GM23248 (cell line): ENCODE data around the gene NEBL. TPM values are rescaled to one million over a fixed set of nuclear protein-coding genes. Genes with fewer than 3 reads are reported as not detected.

Source experiments
- DNase-seq: peaks from one replicate; pipeline ENCODE4 v3.0.0-alpha.2; 2015
- H2AFZ ChIP-seq: fragments of 200-600 bp; sonication (generic); 2 replicates; pipeline ENCODE4 v1.6.1; 2016; ENCODE audit warnings: antibody characterized with exemption
- H3F3A ChIP-seq: fragments of 200-600 bp; sonication (generic); 2 replicates; pipeline ENCODE4 v1.6.1; 2016; ENCODE audit warnings: mild to moderate bottlenecking, antibody characterized with exemption, mixed run types; ENCODE audit not compliant: insufficient read depth
- H3K27ac ChIP-seq: fragments of 200-600 bp; sonication (generic); 2 replicates; pipeline ENCODE4 v1.5.1; 2016; ENCODE audit warnings: mild to moderate bottlenecking
- H3K27me3 ChIP-seq: fragments of 200-600 bp; sonication (generic); replicated peaks from 2 replicates; pipeline ENCODE4 v1.6.1; 2016; ENCODE audit warnings: mild to moderate bottlenecking; ENCODE audit not compliant: insufficient read depth
- H3K36me3 ChIP-seq: fragments of 200-600 bp; sonication (generic); 2 replicates; pipeline ENCODE4 v1.6.1; 2016; ENCODE audit warnings: low read depth, mild to moderate bottlenecking
- H3K4me1 ChIP-seq: fragments of 200-600 bp; sonication (generic); 2 replicates; pipeline ENCODE4 v1.6.1; 2016; ENCODE audit warnings: mild to moderate bottlenecking; ENCODE audit not compliant: insufficient read depth
- H3K4me2 ChIP-seq: fragments of 200-600 bp; sonication (generic); one replicate; pipeline ENCODE4 v1.6.1; 2016; ENCODE audit warnings: mild to moderate bottlenecking; ENCODE audit not compliant: unreplicated experiment
- H3K4me3 ChIP-seq: fragments of 200-600 bp; sonication (generic); 2 replicates; pipeline ENCODE4 v1.5.1; 2016; ENCODE audit warnings: mild to moderate bottlenecking
- H3K79me2 ChIP-seq: fragments of 200-600 bp; sonication (generic); 2 replicates; pipeline ENCODE4 v1.6.1; 2016; ENCODE audit warnings: mild to moderate bottlenecking; ENCODE audit not compliant: insufficient read depth
- H3K9ac ChIP-seq: fragments of 200-600 bp; sonication (generic); 2 replicates; pipeline ENCODE4 v1.6.1; 2016; ENCODE audit warnings: mild to moderate bottlenecking
- H3K9me2 ChIP-seq: fragments of 200-600 bp; sonication (generic); 2 replicates; pipeline ENCODE4 v1.6.1; 2016; ENCODE audit warnings: mixed run types, mild to moderate bottlenecking, moderate library complexity; ENCODE audit not compliant: insufficient read depth
- H3K9me3 ChIP-seq: fragments of 200-600 bp; sonication (generic); one replicate; pipeline ENCODE4 v1.6.1; 2017; ENCODE audit warnings: low read depth
- H4K20me1 ChIP-seq: fragments of 200-600 bp; sonication (generic); 2 replicates; pipeline ENCODE4 v1.6.0; 2016; ENCODE audit not compliant: insufficient read depth
- EZH2 ChIP-seq: fragments of 200-600 bp; sonication (generic); IDR thresholded peaks from 2 replicates; pipeline ENCODE4 v1.6.1; 2018; ENCODE audit warnings: antibody characterized with exemption, mild to moderate bottlenecking; ENCODE audit not compliant: insufficient read depth, poor library complexity, severe bottlenecking
- EZH2phosphoT487 ChIP-seq: fragments of 200-600 bp; sonication (generic); IDR thresholded peaks from 2 replicates; pipeline ENCODE4 v1.6.1; 2018; ENCODE audit warnings: antibody characterized with exemption, moderate library complexity, mild to moderate bottlenecking, low read depth; ENCODE audit not compliant: insufficient read depth
- WGBS, 2 experiments: methylation state at CpG; one replicate each; pipeline ENCODE4 v1.1.6; 2015 to 2017; ENCODE audit warnings: low lambda C conversion rate in 2 of 2, low coverage in 1 of 2; ENCODE audit errors: missing lambda C conversion rate in 2 of 2; 5-methylcytosine and 5-hydroxymethylcytosine counted together
- in situ Hi-C: fragments of 300-500 bp; cut with MboI; formaldehyde crosslinking; loops from 2 replicates; pipeline ENCODE4 v1.15.0; 2020
- polyA plus RNA-seq: library from polyadenylated mRNA; unstranded; fragments of >200 nt; fragmentation: Nextera tagmentation; extraction: Ambion mirVana; gene quantifications from 2 replicates; pipeline ENCODE4 v1.2.1, GENCODE V29; 2016
- total RNA-seq: library from RNA; depleted of rRNA; stranded (reverse); fragments of >200 nt; shearing (Covaris generic); gene quantifications from 2 replicates; pipeline ENCODE4 v1.2.3, GENCODE V29; 2014

The NEBL gene
- total and polyA plus RNA-seq, 2 experiments from 2014 or later, result not detected

- 4 to 11% methylated on average over 2 of the region's 2 CpGs for WGBS, 2 experiments
- H3K9me2 ChIP-seq, result no peaks in the 10 kb centered on the region
- no peaks in the 10 kb centered on the region for H3K9me3 ChIP-seq
- H3K4me1 ChIP-seq, result no peaks in the 10 kb centered on the region
- no peaks in the 10 kb centered on the region for H3K79me2 ChIP-seq
- H3K36me3 ChIP-seq, result no peaks in the 10 kb centered on the region
- H4K20me1 ChIP-seq, result no peaks in the 10 kb centered on the region
- H2AFZ ChIP-seq, result no peak overlapping the region
- no peaks in the 10 kb centered on the region for H3F3A ChIP-seq
- no peak overlapping the region for H3K4me3 ChIP-seq
- in situ Hi-C loops, result no loop called here
- DNase-seq, result no peak
- H3K27me3 ChIP-seq, result no peaks in the 10 kb centered on the region
- no peak overlapping the region for H3K27ac ChIP-seq
- no peak for TF ChIP-seq EZH2
- TF ChIP-seq EZH2phosphoT487, result no peak
- H3K4me2 ChIP-seq, result no peak overlapping the region
- H3K9ac ChIP-seq, result no peak overlapping the region
Measured at GRCh38 chr10:20748551-20748950, 148.6 kb downstream of the NEBL start.

GRCh38 chr10:20747782-20748181 is 149.3 kb downstream of the NEBL start:
- Histone ChIP-seq H3K4me3 (no peak overlapping the region), H4K20me1 (no peaks in the 10 kb centered on the region), H3K9me3 (no peaks in the 10 kb centered on the region), H3F3A (no peaks in the 10 kb centered on the region), H3K36me3 (no peaks in the 10 kb centered on the region), H3K27me3 (no peaks in the 10 kb centered on the region), H2AFZ (no peak overlapping the region), H3K79me2 (no peaks in the 10 kb centered on the region), H3K27ac (no peak overlapping the region), H3K4me1 (no peaks in the 10 kb centered on the region), H3K4me2 (no peak overlapping the region), H3K9me2 (no peaks in the 10 kb centered on the region), H3K9ac (no peak overlapping the region)
- DNase-seq, result no peak
- in situ Hi-C loops, result no loop called here
- TF ChIP-seq EZH2 (no peak), EZH2phosphoT487 (no peak)

DNA sequence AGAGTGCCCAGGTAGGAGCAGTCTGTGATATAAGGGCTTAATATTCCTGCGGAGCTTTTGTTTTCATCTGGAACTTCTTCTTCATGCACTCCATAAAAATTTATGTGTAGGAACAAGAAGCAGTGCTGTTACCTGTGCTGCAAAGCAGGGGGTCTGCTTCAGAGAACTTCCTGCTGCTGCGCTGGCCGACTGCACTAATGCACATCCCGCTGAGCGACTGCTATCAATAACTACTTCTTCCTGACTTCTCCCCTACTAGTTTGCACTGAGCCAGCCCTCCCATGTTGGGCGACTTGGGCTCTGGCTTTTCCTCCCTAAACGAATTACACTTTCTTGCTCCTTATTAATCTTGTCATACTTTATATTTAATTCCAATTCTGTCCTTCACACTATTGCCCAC is 150.3 kb downstream of the NEBL start:
- no peak overlapping the region for H3K9ac ChIP-seq
- TF ChIP-seq EZH2phosphoT487 (no peak), EZH2 (no peak)
- in situ Hi-C loops, result no loop called here
- H2AFZ ChIP-seq, result no peak overlapping the region
- no peaks in the 10 kb centered on the region for H3K27me3 ChIP-seq
- no peak overlapping the region for H3K4me3 ChIP-seq
- H3K4me1 ChIP-seq, result no peaks in the 10 kb centered on the region
- DNase-seq, result no peak
- H3K27ac ChIP-seq, result no peak overlapping the region
- H3F3A ChIP-seq, result no peaks in the 10 kb centered on the region
- H3K36me3 ChIP-seq, result no peaks in the 10 kb centered on the region
- no peak overlapping the region for H3K4me2 ChIP-seq
- H4K20me1 ChIP-seq, result no peaks in the 10 kb centered on the region
- H3K9me3 ChIP-seq, result no peaks in the 10 kb centered on the region
- WGBS, 2 experiments, result 55 to 64% methylated on average over 7 of the region's 7 CpGs
- H3K9me2 ChIP-seq, result no peaks in the 10 kb centered on the region
- H3K79me2 ChIP-seq, result no peaks in the 10 kb centered on the region

GRCh38 chr10:20745556-20746375 is 151.3 kb downstream of the NEBL start:
- H3K79me2 ChIP-seq, result no peaks in the 10 kb centered on the region
- H2AFZ ChIP-seq, result no peak overlapping the region
- no peaks in the 10 kb centered on the region for H3K9me3 ChIP-seq
- no peak overlapping the region for H3K4me3 ChIP-seq
- no peaks in the 10 kb centered on the region for H3F3A ChIP-seq
- in situ Hi-C loops, result no loop called here
- H3K36me3 ChIP-seq, result no peaks in the 10 kb centered on the region
- H3K4me1 ChIP-seq, result no peaks in the 10 kb centered on the region
- H3K9ac ChIP-seq, result no peak overlapping the region
- no peak overlapping the region for H3K4me2 ChIP-seq
- H3K9me2 ChIP-seq, result no peaks in the 10 kb centered on the region
- H3K27me3 ChIP-seq, result no peaks in the 10 kb centered on the region
- no peaks in the 10 kb centered on the region for H4K20me1 ChIP-seq
- TF ChIP-seq EZH2phosphoT487 (no peak), EZH2 (no peak)
- DNase-seq, result no peak
- 45 to 60% methylated on average over 7 of the region's 7 CpGs for WGBS, 2 experiments
- no peak overlapping the region for H3K27ac ChIP-seq

DNA sequence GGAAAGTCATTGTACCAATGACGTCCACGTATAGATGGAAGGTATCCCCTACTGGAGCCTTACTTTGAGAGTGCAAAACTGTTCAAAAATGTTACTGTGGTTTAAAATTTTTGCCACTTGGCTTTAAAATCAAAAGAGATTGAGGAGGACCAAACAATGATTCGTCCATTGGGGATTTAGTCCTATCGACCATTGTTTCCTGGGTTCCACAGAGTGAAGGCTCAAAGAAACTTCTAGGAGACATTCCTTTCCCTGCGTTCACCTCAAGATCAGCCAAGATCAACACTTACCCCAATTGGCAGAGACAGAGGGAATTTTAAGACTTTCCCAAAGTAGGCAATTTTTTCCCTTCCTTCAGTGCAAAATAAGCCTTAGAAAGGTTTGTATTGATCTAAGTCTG is 152.3 kb downstream of the NEBL start:
- no peaks in the 10 kb centered on the region for H3K4me1 ChIP-seq
- no peak overlapping the region for H3K9ac ChIP-seq
- H4K20me1 ChIP-seq, result no peaks in the 10 kb centered on the region
- TF ChIP-seq EZH2 (no peak), EZH2phosphoT487 (no peak)
- no peak overlapping the region for H2AFZ ChIP-seq
- no peak overlapping the region for H3K4me2 ChIP-seq
- no peaks in the 10 kb centered on the region for H3K9me3 ChIP-seq
- no peaks in the 10 kb centered on the region for H3K79me2 ChIP-seq
- no peaks in the 10 kb centered on the region for H3K9me2 ChIP-seq
- H3F3A ChIP-seq, result no peaks in the 10 kb centered on the region
- H3K4me3 ChIP-seq, result no peak overlapping the region
- in situ Hi-C loops, result no loop called here
- DNase-seq, result no peak
- 41 to 47% methylated on average over 5 of the region's 5 CpGs for WGBS, 2 experiments
- no peaks in the 10 kb centered on the region for H3K27me3 ChIP-seq
- H3K36me3 ChIP-seq, result no peaks in the 10 kb centered on the region
- no peak overlapping the region for H3K27ac ChIP-seq
